Upper lobe of left lung (tissue), 4 donors: ENCODE results near the gene WDR83.

Experiments
- POLR2A ChIP-seq, 4 donors: fragments of 450-650 bp; IDR thresholded peaks; one replicate each; pipeline ENCODE4 v1.5.1; 2016 to 2017; ENCODE audit warnings: antibody characterized with exemption in 4 of 4, mild to moderate bottlenecking in 2 of 4
- TF ChIP-seq, protein P1 (sequence below), 6 experiments: fragments of 450-650 bp in 4 of 6; fragments of 200-600 bp in 2 of 6; sonication (generic) in 2 of 6; IDR thresholded peaks; one replicate each; pipeline ENCODE4 v1.5.1; 2016 to 2019; ENCODE audit warnings: antibody characterized with exemption in 6 of 6

DNA sequence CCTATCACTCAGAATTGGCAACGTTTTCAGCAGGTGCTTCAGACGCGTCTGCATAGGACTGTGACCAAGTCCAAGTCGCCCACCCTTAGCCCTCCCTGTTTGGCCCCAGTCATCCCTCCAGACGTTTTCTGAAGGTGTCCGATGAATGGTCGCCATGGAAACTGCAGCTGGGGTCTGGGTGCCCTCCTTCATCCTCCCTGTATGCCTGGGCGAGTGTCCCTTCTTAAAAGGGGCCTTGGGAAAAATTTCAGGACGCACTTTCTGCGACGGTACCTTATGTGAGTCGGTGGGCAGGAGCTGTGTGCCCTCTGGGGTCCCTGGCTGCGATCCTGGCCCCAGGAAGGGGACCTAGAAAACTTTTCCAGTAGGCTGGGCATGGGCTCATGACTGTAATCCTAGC lies 25.2 kb upstream of the WDR83 start:
- no peak for TF ChIP-seq POLR2A (IDR thresholded peaks at IDR 0.05)
- TF ChIP-seq, protein P1, sequence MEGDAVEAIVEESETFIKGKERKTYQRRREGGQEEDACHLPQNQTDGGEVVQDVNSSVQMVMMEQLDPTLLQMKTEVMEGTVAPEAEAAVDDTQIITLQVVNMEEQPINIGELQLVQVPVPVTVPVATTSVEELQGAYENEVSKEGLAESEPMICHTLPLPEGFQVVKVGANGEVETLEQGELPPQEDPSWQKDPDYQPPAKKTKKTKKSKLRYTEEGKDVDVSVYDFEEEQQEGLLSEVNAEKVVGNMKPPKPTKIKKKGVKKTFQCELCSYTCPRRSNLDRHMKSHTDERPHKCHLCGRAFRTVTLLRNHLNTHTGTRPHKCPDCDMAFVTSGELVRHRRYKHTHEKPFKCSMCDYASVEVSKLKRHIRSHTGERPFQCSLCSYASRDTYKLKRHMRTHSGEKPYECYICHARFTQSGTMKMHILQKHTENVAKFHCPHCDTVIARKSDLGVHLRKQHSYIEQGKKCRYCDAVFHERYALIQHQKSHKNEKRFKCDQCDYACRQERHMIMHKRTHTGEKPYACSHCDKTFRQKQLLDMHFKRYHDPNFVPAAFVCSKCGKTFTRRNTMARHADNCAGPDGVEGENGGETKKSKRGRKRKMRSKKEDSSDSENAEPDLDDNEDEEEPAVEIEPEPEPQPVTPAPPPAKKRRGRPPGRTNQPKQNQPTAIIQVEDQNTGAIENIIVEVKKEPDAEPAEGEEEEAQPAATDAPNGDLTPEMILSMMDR (IDR thresholded peaks at IDR 0.05): no peak
